HFF-Myc (cell line): Measurements from ENCODE around the gene GADD45A.
"Not testable (repeated sequence)": the region's sequence is repeated elsewhere in the genome, so short reads cannot be mapped to it uniquely, and the experiment has no call there.

ENCODE experiments used
- DNase-seq: peaks from one replicate; pipeline ENCODE4 v3.0.0-alpha.2; 2011; ENCODE audit warnings: low read depth; ENCODE audit errors: extremely low read depth
- H3K4me3 ChIP-seq: replicated peaks from 2 replicates; pipeline ENCODE4 v1.5.1; 2011; ENCODE audit warnings: low read depth, mild to moderate bottlenecking, control low read depth, low read length
- CTCF ChIP-seq: IDR thresholded peaks from 2 replicates; pipeline ENCODE4 v1.5.1; 2012; ENCODE audit warnings: mild to moderate bottlenecking, low read depth, low read length, control low read depth; ENCODE audit errors: missing control alignments

GADD45A gene

DNA sequence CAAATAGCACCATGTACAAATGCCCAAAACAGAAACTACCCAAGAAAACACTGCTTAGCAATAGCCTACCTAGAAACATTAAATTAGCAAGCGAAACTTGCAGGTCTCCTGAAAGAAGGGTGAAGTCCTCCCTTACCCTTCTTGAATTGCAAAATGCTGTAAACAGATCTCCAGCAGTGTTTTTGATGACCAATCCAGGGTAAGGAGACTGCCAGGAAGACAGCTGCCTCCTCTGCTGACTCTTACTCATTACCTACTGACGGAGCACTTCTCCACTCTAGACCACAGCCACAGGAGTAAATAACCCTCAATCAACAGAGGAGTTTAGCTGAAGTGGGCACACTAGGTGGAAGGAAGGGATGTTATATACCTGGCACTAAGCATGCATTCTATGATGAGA, 32.2 kb upstream of the GADD45A start:
- no peak for TF ChIP-seq CTCF
- no peak overlapping the region for H3K4me3 ChIP-seq
- DNase-seq = no peak

GRCh38 chr1:67653304-67653703, 31.7 kb upstream of the GADD45A start:
- no peak for DNase-seq
- TF ChIP-seq CTCF = no peak
- no peak overlapping the region for H3K4me3 ChIP-seq

DNA sequence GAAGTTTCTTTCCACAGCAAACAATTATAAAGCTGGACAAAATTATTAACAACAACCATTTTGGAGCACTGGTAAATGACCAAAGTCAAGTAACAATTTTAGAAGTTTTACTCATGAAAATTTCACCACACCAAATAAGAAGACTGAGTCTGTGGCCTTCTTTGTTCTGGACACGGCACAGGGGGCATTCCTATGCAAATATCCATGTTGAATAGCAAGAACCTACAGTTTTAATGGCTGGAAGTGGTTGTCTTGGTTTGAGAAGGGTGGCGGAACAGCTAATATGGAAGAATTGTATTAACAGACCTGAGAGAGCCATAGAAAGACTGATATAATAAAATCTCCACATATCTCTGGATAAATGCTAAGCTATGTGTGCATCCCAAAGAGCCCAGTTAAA, 29.4 kb upstream of the GADD45A start:
- H3K4me3 ChIP-seq = no peak overlapping the region
- DNase-seq = no peak
- no peak for TF ChIP-seq CTCF

- not testable (repeated sequence) for H3K4me3 ChIP-seq, DNase-seq
Measured at GRCh38 chr1:67657152-67657551, 27.8 kb upstream of the GADD45A start.

- no peak for TF ChIP-seq CTCF
- DNase-seq = no peak
- no peak overlapping the region for H3K4me3 ChIP-seq
Measured at GRCh38 chr1:67659229-67659628, 25.8 kb upstream of the GADD45A start.

- TF ChIP-seq CTCF = no peak
- no peak for DNase-seq
- H3K4me3 ChIP-seq = no peak overlapping the region
Measured at GRCh38 chr1:67662884-67663283, 22.1 kb upstream of the GADD45A start.

- DNase-seq = no peak
- TF ChIP-seq CTCF = no peak
Measured at GRCh38 chr1:67664048-67664447, 21.0 kb upstream of the GADD45A start.

GRCh38 chr1:67665307-67665706, 19.7 kb upstream of the GADD45A start:
- H3K4me3 ChIP-seq, DNase-seq: not testable (repeated sequence)

More at GRCh38 chr1:67664048-67664447, 21.0 kb upstream of the GADD45A start:
- H3K4me3 ChIP-seq = no peak overlapping the region
